ENCODE data around the gene USP33.
"Not testable (repeated sequence)": the region's sequence is repeated elsewhere in the genome, so short reads cannot be mapped to it uniquely, and the experiment has no call there.

USP33 gene

DNA sequence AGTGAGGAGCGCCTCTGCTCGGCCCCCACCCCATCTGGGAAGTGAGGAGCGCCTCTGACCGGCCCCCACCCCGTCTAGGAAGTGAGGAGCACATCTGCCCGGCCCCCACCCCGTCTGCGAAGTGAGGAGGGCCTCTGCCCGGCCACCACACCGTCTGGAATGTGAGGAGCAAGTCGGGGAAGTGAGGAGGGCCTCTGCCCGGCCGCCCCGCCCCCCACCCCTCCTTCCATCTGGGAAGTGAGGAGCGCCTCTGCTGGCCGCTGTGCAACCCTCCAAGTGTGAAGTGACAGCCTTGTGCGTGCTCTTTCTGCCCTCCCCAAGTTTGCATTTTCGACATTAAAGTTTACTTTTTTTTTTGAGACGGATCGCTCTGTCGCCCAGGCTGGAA is 72.1 kb downstream of the USP33 start:
- H3K4me3 ChIP-seq (ENCODE audit: low read length): peak overlapping the region; percentile 21; the same call in 1 of the 2 replicates

DNA sequence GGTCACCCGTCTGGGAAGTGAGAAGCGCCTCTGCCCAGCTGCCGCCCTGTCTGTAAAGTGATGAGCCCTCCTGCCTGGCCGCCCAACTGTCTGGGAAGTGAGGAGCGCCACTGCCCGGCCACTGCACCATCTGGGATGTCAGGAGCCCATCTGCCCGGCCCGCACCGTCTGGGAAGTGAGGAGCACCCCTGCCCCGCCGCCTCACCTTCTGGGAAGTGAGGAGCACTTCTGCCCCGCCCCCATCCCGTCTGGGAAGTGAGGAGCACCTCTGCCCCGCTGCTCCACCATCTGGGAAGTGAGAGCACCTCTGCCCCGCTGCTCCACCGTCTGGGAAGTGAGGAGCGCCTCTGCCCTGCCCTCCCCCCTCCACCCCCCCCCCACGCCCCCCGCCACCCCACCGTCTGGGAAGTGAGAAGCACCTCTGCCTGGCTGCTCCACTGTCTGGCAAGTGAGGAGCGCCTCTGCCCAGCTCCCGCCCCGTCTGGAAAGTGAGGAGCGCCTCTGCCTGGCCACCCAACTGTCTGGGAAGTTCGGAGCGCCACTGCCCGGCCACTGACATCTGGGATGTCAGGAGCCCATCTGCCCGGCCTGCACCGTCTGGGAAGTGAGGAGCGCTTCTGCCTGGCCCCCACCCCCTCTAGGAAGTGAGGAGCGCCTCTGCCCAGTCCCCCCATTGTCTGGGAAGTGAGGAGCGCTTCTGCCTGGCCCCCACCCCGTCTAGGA is 72.7 kb downstream of the USP33 start:
- no CpG with 5 or more reads among the region's 33 CpGs for WGBS (ENCODE audit: insufficient coverage, insufficient read length)
- Histone ChIP-seq H3K27ac (ENCODE audit: low read length) (no peak overlapping the region), H3K4me3 (ENCODE audit: low read length) (peak overlapping the region; percentile 21; the same call in 1 of the 2 replicates), H3K9me3 (ENCODE audit: control insufficient read depth, insufficient read depth, low read length) (no peaks in the 10 kb centered on the region), H3K36me3 (ENCODE audit: control insufficient read depth, insufficient read depth, low read length) (no peaks in the 10 kb centered on the region), H3K27me3 (ENCODE audit: control insufficient read depth, insufficient read depth, low read length) (no peaks in the 10 kb centered on the region), H3K4me1 (ENCODE audit: control insufficient read depth, insufficient read depth, low read length) (no peaks in the 10 kb centered on the region)
- no peak for DNase-seq (ENCODE audit: low read depth, low spot score)

More for the DNA sequence above, 72.1 kb downstream of the USP33 start:
- H3K27me3 ChIP-seq (ENCODE audit: control insufficient read depth, insufficient read depth, low read length): no peaks in the 10 kb centered on the region
- WGBS (ENCODE audit: insufficient coverage, insufficient read length): no CpG with 5 or more reads among the region's 21 CpGs
- H3K9me3 ChIP-seq (ENCODE audit: control insufficient read depth, insufficient read depth, low read length): no peaks in the 10 kb centered on the region
- no peaks in the 10 kb centered on the region for H3K36me3 ChIP-seq (ENCODE audit: control insufficient read depth, insufficient read depth, low read length)
- DNase-seq (ENCODE audit: low read depth, low spot score): no peak
- no peak overlapping the region for H3K27ac ChIP-seq (ENCODE audit: low read length)
- no peaks in the 10 kb centered on the region for H3K4me1 ChIP-seq (ENCODE audit: control insufficient read depth, insufficient read depth, low read length)

DNA sequence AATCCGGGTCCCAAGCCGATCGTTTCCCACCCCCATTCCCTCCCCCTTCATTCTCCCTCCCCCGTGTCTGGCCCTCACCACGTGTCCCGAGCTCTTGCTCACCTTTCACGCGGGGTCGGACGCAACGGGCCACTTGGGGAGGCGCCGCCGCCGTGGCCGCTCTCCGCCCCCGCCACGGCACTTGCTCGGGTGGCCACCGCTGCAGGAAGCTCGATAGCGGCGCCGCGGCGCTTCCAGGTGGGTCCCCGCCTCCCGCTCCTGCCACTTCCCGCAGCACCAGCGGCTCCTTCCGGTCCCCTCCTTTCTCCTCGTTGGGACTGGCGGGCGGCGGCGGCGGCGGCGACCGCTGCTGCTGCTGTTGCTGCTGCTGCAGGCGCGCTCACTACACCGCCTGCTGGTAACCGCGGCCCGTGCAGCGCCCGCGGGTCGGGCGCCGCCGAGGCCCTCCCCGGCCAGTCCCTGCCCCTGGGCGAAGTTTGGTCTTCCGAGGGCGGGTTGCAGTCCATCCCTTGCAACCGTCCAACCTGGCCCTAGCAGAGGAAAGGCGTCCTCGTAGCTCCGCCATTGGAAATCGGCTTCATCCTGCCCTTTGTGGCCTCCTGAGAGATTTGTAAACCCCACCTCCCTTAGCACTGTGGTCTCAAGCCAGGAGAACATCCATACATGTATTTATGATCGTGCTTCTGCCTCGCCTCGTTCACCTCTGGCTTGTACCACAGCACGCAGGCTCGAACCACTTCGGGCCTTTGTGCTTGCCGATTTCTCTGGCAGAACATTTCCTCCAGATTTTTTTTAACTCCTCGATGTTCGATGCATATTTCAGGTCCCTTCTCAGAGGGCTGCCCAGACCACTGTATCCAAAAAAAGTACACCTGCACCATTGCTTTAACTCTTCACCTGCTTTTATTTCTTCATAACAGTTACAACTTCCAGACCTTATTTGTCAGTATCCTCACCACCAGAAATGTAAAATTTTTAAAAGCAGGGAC is 76.2 kb downstream of the USP33 start:
- WGBS (ENCODE audit: insufficient coverage, insufficient read length): no CpG with 5 or more reads among the region's 72 CpGs
- Histone ChIP-seq H3K27me3 (ENCODE audit: control insufficient read depth, insufficient read depth, low read length) (no peaks in the 10 kb centered on the region), H3K36me3 (ENCODE audit: control insufficient read depth, insufficient read depth, low read length) (no peaks in the 10 kb centered on the region), H3K27ac (ENCODE audit: low read length) (no peak overlapping the region), H3K4me1 (ENCODE audit: control insufficient read depth, insufficient read depth, low read length) (no peaks in the 10 kb centered on the region), H3K4me3 (ENCODE audit: low read length) (peak overlapping the region; percentile 86), H3K9me3 (ENCODE audit: control insufficient read depth, insufficient read depth, low read length) (no peaks in the 10 kb centered on the region)
- DNase-seq (ENCODE audit: low read depth, low spot score): peak; percentile 37

DNA sequence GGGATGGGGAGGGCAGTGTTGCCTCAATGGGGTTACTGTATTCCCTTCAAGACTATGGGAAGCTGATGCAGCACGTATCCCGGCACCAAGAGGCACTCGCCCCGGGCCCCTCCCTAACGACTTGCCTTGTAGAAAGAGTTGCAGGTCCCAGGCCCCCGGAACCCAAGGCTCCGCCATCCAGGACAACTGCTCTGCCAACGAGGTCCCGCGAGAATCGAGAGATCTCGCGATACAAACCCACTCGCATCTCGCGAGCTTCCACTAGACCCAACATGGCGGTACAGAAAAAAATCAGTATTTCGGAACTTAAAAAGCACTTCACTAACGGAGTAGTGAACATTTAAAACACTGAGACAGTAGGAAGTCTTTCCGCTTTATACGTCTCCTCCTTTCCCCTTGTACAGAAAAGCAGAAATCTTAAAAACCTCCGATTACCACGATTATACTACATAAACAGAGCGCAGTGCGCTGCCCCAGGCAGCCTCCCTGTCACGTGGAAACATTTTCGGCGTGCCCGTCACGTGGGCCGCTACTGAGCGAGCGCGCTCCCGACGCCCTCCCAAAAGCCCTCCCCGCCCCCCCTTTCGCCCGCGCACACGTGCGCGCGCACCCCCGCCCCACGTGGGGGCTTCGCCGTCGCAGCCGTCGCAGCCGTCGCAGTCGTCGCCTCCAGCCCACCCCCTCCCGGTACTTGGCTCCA is 77.0 kb downstream of the USP33 start, which contains the start of gene ZZZ3:
TSS of gene ZZZ3 (minus strand) at position 199 of the 700 bp plus-strand sequence. CDS start 49,304 bp downstream, outside the sequence.
- H3K9me3 ChIP-seq (ENCODE audit: control insufficient read depth, insufficient read depth, low read length): no peaks in the 10 kb centered on the region
- no CpG with 5 or more reads among the region's 56 CpGs for WGBS (ENCODE audit: insufficient coverage, insufficient read length)
- DNase-seq (ENCODE audit: low read depth, low spot score): peak; percentile 79

DNA sequence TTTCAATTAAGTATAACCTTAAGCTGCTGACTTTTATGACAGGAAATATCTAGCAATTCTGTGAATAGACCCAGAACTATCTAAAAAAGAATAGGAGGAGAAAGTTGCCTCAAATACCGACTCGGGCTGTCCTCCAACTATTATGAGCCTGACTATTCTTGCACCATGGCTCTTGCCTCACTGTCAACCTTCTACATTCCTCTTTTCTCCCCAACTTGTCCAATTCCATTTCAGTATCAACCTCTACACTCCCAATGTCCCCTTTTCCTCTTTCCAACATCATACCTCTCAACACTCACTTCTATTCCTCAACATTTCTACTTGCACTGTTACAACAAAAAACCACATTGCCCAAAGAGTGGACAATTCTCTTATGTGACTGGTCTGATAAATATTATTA is 79.5 kb downstream of the USP33 start:
- Histone ChIP-seq H3K27ac (ENCODE audit: low read length) (no peak overlapping the region), H3K27me3 (ENCODE audit: control insufficient read depth, insufficient read depth, low read length) (no peaks in the 10 kb centered on the region), H3K36me3 (ENCODE audit: control insufficient read depth, insufficient read depth, low read length) (no peaks in the 10 kb centered on the region), H3K4me3 (ENCODE audit: low read length) (no peak overlapping the region), H3K4me1 (ENCODE audit: control insufficient read depth, insufficient read depth, low read length) (no peaks in the 10 kb centered on the region), H3K9me3 (ENCODE audit: control insufficient read depth, insufficient read depth, low read length) (no peaks in the 10 kb centered on the region)
- no CpG with 5 or more reads among the region's 2 CpGs for WGBS (ENCODE audit: insufficient coverage, insufficient read length)
- DNase-seq (ENCODE audit: low read depth, low spot score): no peak

More for the DNA sequence above, 77.0 kb downstream of the USP33 start, which contains the start of gene ZZZ3:
- Histone ChIP-seq H3K4me1 (ENCODE audit: control insufficient read depth, insufficient read depth, low read length) (no peaks in the 10 kb centered on the region), H3K27me3 (ENCODE audit: control insufficient read depth, insufficient read depth, low read length) (no peaks in the 10 kb centered on the region), H3K36me3 (ENCODE audit: control insufficient read depth, insufficient read depth, low read length) (no peaks in the 10 kb centered on the region), H3K4me3 (ENCODE audit: low read length) (peak within 1 kb of the TSS; percentile 86), H3K27ac (ENCODE audit: low read length) (no peak within 1 kb of the TSS)

DNA sequence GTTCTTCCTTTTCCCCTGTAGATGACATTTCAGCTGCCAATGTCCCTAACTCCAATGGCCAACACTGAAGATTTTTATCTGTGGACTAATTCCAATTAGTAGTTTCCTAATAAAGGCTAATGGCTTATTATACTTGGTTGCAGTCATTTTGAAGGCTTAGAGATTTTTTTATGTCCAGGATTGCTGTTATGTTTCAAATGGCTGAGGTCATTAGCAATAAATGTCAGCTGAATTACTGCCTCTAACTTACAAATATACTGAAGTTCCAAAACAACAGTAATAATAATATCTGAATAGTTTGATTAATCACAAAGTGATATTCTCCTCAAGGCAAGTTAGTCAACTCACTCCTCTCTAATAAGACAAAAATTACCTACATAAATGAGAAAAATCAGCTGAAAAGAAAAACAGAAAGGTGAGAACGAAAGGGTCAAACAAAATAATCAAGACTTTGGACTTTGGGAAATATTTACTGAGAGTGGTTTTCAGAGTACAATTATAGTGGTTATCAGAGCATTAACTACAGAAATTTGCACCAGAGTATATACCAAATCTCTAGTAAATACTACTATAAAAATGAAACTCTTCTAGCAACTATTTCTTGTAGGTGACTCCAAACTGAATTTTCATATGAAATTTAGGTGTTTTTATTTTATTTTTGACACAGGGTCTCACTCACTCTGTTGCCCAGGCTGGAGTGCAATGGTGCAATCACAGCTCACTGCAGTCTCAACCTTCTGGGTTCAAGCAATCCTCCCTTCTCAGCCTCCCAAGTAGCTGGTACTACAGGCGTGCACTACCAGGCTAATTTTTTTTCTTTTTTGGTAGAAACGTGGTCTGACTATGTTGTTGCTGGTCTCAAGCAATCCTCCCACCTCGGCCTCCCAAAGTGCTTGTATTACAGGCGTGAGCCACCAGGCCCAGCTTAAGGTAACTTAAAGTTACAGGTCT is 80.7 kb downstream of the USP33 start:
- no CpG with 5 or more reads among the region's 5 CpGs for WGBS (ENCODE audit: insufficient coverage, insufficient read length)
- Histone ChIP-seq H3K27me3 (ENCODE audit: control insufficient read depth, insufficient read depth, low read length) (no peaks in the 10 kb centered on the region), H3K4me1 (ENCODE audit: control insufficient read depth, insufficient read depth, low read length) (no peaks in the 10 kb centered on the region), H3K4me3 (ENCODE audit: low read length) (no peak overlapping the region), H3K9me3 (ENCODE audit: control insufficient read depth, insufficient read depth, low read length) (no peaks in the 10 kb centered on the region), H3K36me3 (ENCODE audit: control insufficient read depth, insufficient read depth, low read length) (no peaks in the 10 kb centered on the region), H3K27ac (ENCODE audit: low read length) (no peak overlapping the region)
- no peak for DNase-seq (ENCODE audit: low read depth, low spot score)

DNA sequence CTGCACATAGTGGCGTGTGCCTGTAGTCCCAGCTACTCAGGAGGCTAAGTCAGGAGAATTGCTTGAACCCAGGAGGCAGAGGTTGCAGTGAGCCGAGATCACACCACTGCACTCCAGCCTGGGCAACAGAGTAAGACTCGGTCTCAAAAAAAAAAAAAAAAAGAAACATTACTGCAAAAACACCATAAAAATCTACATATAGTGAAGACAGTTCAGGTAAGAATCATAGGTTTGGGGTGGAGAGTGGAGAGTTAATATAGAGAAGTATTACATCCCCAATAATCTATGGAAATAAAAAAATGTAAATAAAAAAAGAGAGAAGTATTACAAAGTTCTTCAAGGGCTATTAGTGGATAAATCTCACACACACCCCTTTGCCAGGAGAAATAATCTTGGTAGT is 84.8 kb downstream of the USP33 start:
- not testable (repeated sequence) for H3K9me3 ChIP-seq (ENCODE audit: control insufficient read depth, insufficient read depth, low read length); H3K36me3 ChIP-seq (ENCODE audit: control insufficient read depth, insufficient read depth, low read length); DNase-seq (ENCODE audit: low read depth, low spot score); H3K27me3 ChIP-seq (ENCODE audit: control insufficient read depth, insufficient read depth, low read length); H3K4me3 ChIP-seq (ENCODE audit: low read length); H3K27ac ChIP-seq (ENCODE audit: low read length); H3K4me1 ChIP-seq (ENCODE audit: control insufficient read depth, insufficient read depth, low read length)
- WGBS (ENCODE audit: insufficient coverage, insufficient read length): no CpG with 5 or more reads among the region's 3 CpGs

DNA sequence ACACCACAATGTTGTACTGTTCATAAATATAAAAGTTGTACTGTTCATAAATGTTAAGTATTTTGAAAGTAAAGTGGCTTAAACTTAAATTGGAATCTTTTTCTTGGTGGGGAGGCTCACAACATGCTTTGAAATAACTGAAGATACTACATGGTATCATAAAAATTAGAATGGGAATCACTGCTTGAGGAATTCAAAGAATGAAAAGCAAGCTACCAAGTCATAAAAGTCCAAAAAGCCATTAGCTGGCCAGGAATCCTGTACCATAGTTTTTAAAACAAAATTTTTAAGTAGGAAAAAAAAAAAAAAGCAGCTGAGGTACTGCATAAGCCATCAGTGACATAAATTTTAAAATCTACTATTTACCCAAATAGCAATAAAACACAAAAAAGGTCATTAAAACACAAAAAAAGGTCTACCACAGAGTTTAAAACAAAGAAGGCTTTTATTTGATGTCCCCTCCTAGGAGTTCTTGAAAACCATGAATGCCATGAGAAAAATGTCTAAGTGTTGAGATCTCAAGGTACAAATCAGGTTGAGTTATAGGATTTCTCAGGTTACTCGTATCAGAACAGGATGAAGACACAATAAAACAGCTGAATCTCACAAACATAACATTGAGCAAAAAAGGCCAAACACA is 85.8 kb downstream of the USP33 start:
- H3K27me3 ChIP-seq (ENCODE audit: control insufficient read depth, insufficient read depth, low read length): no peaks in the 10 kb centered on the region
- no peaks in the 10 kb centered on the region for H3K36me3 ChIP-seq (ENCODE audit: control insufficient read depth, insufficient read depth, low read length)
- DNase-seq (ENCODE audit: low read depth, low spot score): no peak
- no peak overlapping the region for H3K27ac ChIP-seq (ENCODE audit: low read length)
- H3K9me3 ChIP-seq (ENCODE audit: control insufficient read depth, insufficient read depth, low read length): no peaks in the 10 kb centered on the region
- no peak overlapping the region for H3K4me3 ChIP-seq (ENCODE audit: low read length)
- no CpG with 5 or more reads among the region's 1 CpG for WGBS (ENCODE audit: insufficient coverage, insufficient read length)
- 0 out of 2 replicates have a peak, but pooled peaks cover 1% of the 10 kb centered on the region for H3K4me1 ChIP-seq (ENCODE audit: control insufficient read depth, insufficient read depth, low read length)

DNA sequence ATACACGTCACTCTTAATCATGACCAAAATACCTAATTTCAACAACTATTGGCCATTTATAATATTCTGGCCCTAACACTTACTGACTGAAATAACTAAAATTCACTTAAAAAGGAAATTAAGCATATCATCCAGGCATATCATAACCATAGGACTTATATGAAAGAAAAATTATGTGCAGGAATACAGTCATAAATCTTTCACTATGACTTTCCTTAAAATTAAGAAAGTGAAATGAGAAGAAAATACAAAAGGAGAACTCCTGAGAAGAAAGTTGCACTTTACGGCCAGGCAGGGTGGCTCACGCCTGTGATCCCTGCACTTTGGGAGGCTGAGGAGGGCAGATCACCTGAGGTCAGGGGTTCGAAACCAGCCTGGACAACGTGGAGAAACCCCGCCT is 86.6 kb downstream of the USP33 start:
- H3K27ac ChIP-seq (ENCODE audit: low read length): no peak overlapping the region
- WGBS (ENCODE audit: insufficient coverage, insufficient read length): no CpG with 5 or more reads among the region's 6 CpGs

More for the DNA sequence above, 86.6 kb downstream of the USP33 start:
- no peak for DNase-seq (ENCODE audit: low read depth, low spot score)
- Histone ChIP-seq H3K27me3 (ENCODE audit: control insufficient read depth, insufficient read depth, low read length) (no peaks in the 10 kb centered on the region), H3K4me1 (ENCODE audit: control insufficient read depth, insufficient read depth, low read length) (0 out of 2 replicates have a peak, but pooled peaks cover 1% of the 10 kb centered on the region), H3K9me3 (ENCODE audit: control insufficient read depth, insufficient read depth, low read length) (no peaks in the 10 kb centered on the region), H3K4me3 (ENCODE audit: low read length) (no peak overlapping the region), H3K36me3 (ENCODE audit: control insufficient read depth, insufficient read depth, low read length) (no peaks in the 10 kb centered on the region)
